Esophagus muscularis mucosa (tissue), 4 donors: ENCODE data around the gene AMOTL1. TPM values are rescaled to one million over a fixed set of nuclear protein-coding genes. Genes with fewer than 3 reads are reported as not detected.

Source experiments
- DNase-seq: peaks from one replicate; pipeline ENCODE4 v3.0.0-alpha.2; 2017; ENCODE audit errors: extremely low spot score
- H3K27ac ChIP-seq, 4 donors: fragments of 200-600 bp; sonication (generic); replicated peaks in 1 of 4; 1 replicate in 3 of 4; 2 replicates in 1 of 4; pipeline ENCODE4 v1.5.1; 2016 to 2019; ENCODE audit warnings: mild to moderate bottlenecking in 1 of 4
- H3K27me3 ChIP-seq, 4 donors: fragments of 200-600 bp; sonication (generic); one replicate each; pipeline versions ENCODE4 v1.5.1 to v1.6.0; 2016 to 2019
- H3K36me3 ChIP-seq, 4 donors: fragments of 200-600 bp; sonication (generic); one replicate each; pipeline ENCODE4 v1.5.1; 2016 to 2019
- H3K4me1 ChIP-seq, 4 donors: fragments of 200-600 bp; sonication (generic); one replicate each; pipeline ENCODE4 v1.5.1; 2016 to 2019
- H3K4me3 ChIP-seq, 4 donors: fragments of 200-600 bp; sonication (generic); 1 replicate in 2 of 4; 2 replicates in 2 of 4; pipeline ENCODE4 v1.5.1; 2016 to 2019; ENCODE audit warnings: mild to moderate bottlenecking in 4 of 4, moderate library complexity in 1 of 4
- H3K9me3 ChIP-seq, 4 donors: fragments of 200-600 bp; sonication (generic); 1 replicate in 3 of 4; 2 replicates in 1 of 4; pipeline ENCODE4 v1.5.1; 2016 to 2019
- CTCF ChIP-seq, 3 experiments: fragments of 200-600 bp in 2 of 3; fragments of 450-650 bp in 1 of 3; sonication (generic) in 2 of 3; IDR thresholded peaks; one replicate each; pipeline ENCODE4 v1.5.1; 2017 to 2019; ENCODE audit warnings: antibody characterized with exemption in 3 of 3, mild to moderate bottlenecking in 2 of 3, moderate library complexity in 1 of 3
- EP300 ChIP-seq: sonication (generic); formaldehyde crosslinking; IDR thresholded peaks from one replicate; pipeline ENCODE4 v1.6.1; 2017; ENCODE audit warnings: antibody characterized with exemption
- POLR2A ChIP-seq: fragments of 450-650 bp; IDR thresholded peaks from one replicate; pipeline ENCODE4 v1.6.1; 2017; ENCODE audit warnings: antibody characterized with exemption, moderate library complexity, mild to moderate bottlenecking, low read depth
- POLR2AphosphoS5 ChIP-seq, 2 donors: sonication (generic); formaldehyde crosslinking; IDR thresholded peaks; one replicate each; pipeline ENCODE4 v1.6.1; 2017; ENCODE audit warnings: antibody characterized with exemption in 2 of 2
- WGBS: methylation state at CpG from one replicate; pipeline ENCODE4 v1.1.5; 2018; 5-methylcytosine and 5-hydroxymethylcytosine counted together
- intact Hi-C: fragments of 100-400 bp; cut with DNase I; formaldehyde crosslinking; loops from one replicate; pipeline ENCODE4 v1.15.1; 2023
- total RNA-seq, 4 donors: library from RNA; depleted of rRNA; stranded (reverse); fragments of >200 nt; gene quantifications; one replicate each; pipeline versions ENCODE4 v1.1.0 to v1.2.1, GENCODE V29; 2016

AMOTL1 gene
- total RNA-seq, 4 donors from 2014 or later, result 172 to 259 (median 182) TPM

GRCh38 chr11:94825031-94825430, 56.9 kb downstream of the AMOTL1 start:
- H3K9me3 ChIP-seq, result no peaks in the 10 kb centered on the region
- H3K27ac ChIP-seq, result peak overlapping the region; percentile 42 to 54 (median 50)
- no peak for TF ChIP-seq POLR2A
- TF ChIP-seq EP300, result no peak
- no peak for TF ChIP-seq POLR2AphosphoS5 (IDR thresholded peaks at IDR 0.05)
- TF ChIP-seq CTCF (IDR thresholded peaks at IDR 0.05), result no peak
- WGBS, result 72% methylated on average over 4 of the region's 4 CpGs
- no peak overlapping the region for H3K4me3 ChIP-seq
- H3K27me3 ChIP-seq, result no peaks in the 10 kb centered on the region
- no peak for DNase-seq
- H3K4me1 ChIP-seq, result peaks cover 0 to 79% (median 65%) of the 10 kb centered on the region in 4 donors
- intact Hi-C loops, result no loop called here
- peaks cover 19 to 87% (median 63%) of the 10 kb centered on the region in 4 donors for H3K36me3 ChIP-seq

- DNase-seq, result no peak
- intact Hi-C loops, result no loop called here
- Histone ChIP-seq H3K27ac (peak overlapping the region; percentile 42 to 54 (median 50)), H3K4me3 (no peak overlapping the region), H3K9me3 (no peaks in the 10 kb centered on the region), H3K4me1 (peaks cover 0 to 81% (median 68%) of the 10 kb centered on the region in 4 donors), H3K27me3 (no peaks in the 10 kb centered on the region), H3K36me3 (peaks cover 19 to 87% (median 63%) of the 10 kb centered on the region in 4 donors)
- TF ChIP-seq CTCF (IDR thresholded peaks at IDR 0.05) (no peak), EP300 (no peak), POLR2AphosphoS5 (IDR thresholded peaks at IDR 0.05) (no peak), POLR2A (no peak)
- 56% methylated on average over 1 of the region's 1 CpG for WGBS
Measured at GRCh38 chr11:94825481-94825880, 57.3 kb downstream of the AMOTL1 start.

- intact Hi-C loops, result no loop called here
- peak overlapping the region in 3 of 4 donors; percentile 42 to 54 (median 47) for H3K27ac ChIP-seq
- peaks cover 26 to 94% (median 66%) of the 10 kb centered on the region in 4 donors for H3K36me3 ChIP-seq
- DNase-seq, result no peak
- no peak overlapping the region for H3K4me3 ChIP-seq
- TF ChIP-seq CTCF (IDR thresholded peaks at IDR 0.05) (no peak), EP300 (no peak), POLR2AphosphoS5 (IDR thresholded peaks at IDR 0.05) (no peak), POLR2A (no peak)
- 53% methylated on average over 7 of the region's 7 CpGs for WGBS
- peaks cover 0 to 83% (median 76%) of the 10 kb centered on the region in 4 donors for H3K4me1 ChIP-seq
- no peaks in the 10 kb centered on the region for H3K27me3 ChIP-seq
- no peaks in the 10 kb centered on the region for H3K9me3 ChIP-seq
Measured at GRCh38 chr11:94826415-94826814, 58.3 kb downstream of the AMOTL1 start.

- no peaks in the 10 kb centered on the region for H3K9me3 ChIP-seq
- intact Hi-C loops, result no loop called here
- peaks cover 22 to 94% (median 61%) of the 10 kb centered on the region in 4 donors for H3K36me3 ChIP-seq
- no peak overlapping the region for H3K4me3 ChIP-seq
- H3K27me3 ChIP-seq, result no peaks in the 10 kb centered on the region
- peak overlapping the region in 3 of 4 donors; percentile 3 to 20 (median 19) for H3K27ac ChIP-seq
- DNase-seq, result no peak
- TF ChIP-seq POLR2AphosphoS5 (IDR thresholded peaks at IDR 0.05) (no peak), POLR2A (no peak), EP300 (no peak), CTCF (IDR thresholded peaks at IDR 0.05) (no peak)
- peaks cover 0 to 86% (median 79%) of the 10 kb centered on the region in 4 donors for H3K4me1 ChIP-seq
Measured at GRCh38 chr11:94828088-94828487, 59.9 kb downstream of the AMOTL1 start.
